Activated CD4-positive, alpha-beta T cell treated with anti-CD3 and anti-CD28 coated beads, Interleukin-2, amount 10 ng/mL, durations not matched to agents 24 days and 14 days (primary cell): ENCODE results near the gene TENM3. TPM values are rescaled to one million over a fixed set of nuclear protein-coding genes. Genes with fewer than 3 reads are reported as not detected.

Source experiments
- DNase-seq: peaks from one replicate; pipeline ENCODE4 v3.0.0; 2022
- H3K27ac Mint-ChIP-seq: one replicate; pipeline ENCODE4 v1.8.0; 2022; ENCODE audit warnings: mild to moderate bottlenecking, mixed read lengths
- H3K27me3 Mint-ChIP-seq: one replicate; pipeline ENCODE4 v1.8.0; 2022; ENCODE audit warnings: mixed read lengths
- H3K36me3 Mint-ChIP-seq: one replicate; pipeline ENCODE4 v1.8.0; 2022; ENCODE audit warnings: low read depth, mild to moderate bottlenecking, mixed read lengths
- H3K4me1 Mint-ChIP-seq: one replicate; pipeline ENCODE4 v1.8.0; 2021; ENCODE audit warnings: mixed read lengths
- H3K4me3 Mint-ChIP-seq: one replicate; pipeline ENCODE4 v1.8.0; 2022; ENCODE audit warnings: mild to moderate bottlenecking, moderate library complexity, mixed read lengths
- H3K9me3 Mint-ChIP-seq: one replicate; pipeline ENCODE4 v1.8.0; 2021; ENCODE audit warnings: mixed read lengths
- intact Hi-C: fragments of 100-400 bp; cut with micrococcal nuclease; formaldehyde crosslinking; loops from one replicate; pipeline ENCODE4 v1.15.1; 2023
- total RNA-seq: library from RNA; stranded (reverse); gene quantifications from 2 replicates; pipeline ENCODE4 v1.2.3, GENCODE V29; 2022

Gene TENM3
- total RNA-seq, 1 donor from 2014 or later = not detected

DNA sequence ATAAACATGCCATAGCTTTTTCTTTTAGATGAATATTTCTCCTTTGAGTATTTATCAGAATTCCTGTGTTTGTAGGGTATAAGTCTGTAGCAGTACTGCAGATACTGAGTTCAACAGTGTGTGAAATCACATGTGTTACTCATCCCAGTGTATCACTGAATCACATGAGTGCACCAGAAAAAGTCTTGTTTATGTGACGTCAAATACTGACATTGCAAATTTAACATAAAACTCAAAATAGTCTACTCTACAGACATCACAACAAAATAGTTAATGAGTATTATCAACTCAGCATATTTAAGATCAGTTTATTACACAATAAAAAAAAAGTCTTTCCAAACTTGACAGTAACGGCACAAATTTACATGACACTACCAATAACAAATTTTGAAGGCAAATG lies 452.6 kb downstream of the TENM3 start:
- Mint-ChIP-seq H3K4me1 (no peaks in the 10 kb centered on the region), H3K27ac (no peak overlapping the region), H3K4me3 (no peak overlapping the region), H3K36me3 (no peaks in the 10 kb centered on the region), H3K27me3 (no peaks in the 10 kb centered on the region), H3K9me3 (no peaks in the 10 kb centered on the region)
- intact Hi-C loops = no loop called here
- no peak for DNase-seq

DNA sequence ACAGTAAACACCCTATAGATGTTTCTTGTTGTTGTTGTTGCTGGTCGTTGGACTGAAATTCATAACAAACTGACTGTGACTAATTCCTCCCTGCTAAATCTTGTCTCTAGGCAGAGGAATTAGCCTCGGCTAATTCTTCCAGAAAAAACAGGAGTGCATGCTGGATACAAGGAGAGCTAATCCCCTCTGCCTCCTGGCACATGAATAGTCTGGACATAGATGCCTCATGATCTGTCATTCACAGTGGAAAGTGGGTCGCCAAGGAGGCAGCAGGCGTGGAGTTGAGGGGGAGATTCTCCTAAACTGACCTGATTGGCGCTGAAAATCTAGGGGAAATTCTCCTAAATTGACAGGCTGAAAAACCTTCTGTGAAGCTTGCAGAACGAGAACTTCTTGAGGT lies 453.9 kb downstream of the TENM3 start:
- Mint-ChIP-seq H3K27me3 (no peaks in the 10 kb centered on the region), H3K36me3 (no peaks in the 10 kb centered on the region), H3K4me1 (no peaks in the 10 kb centered on the region), H3K9me3 (no peaks in the 10 kb centered on the region), H3K27ac (no peak overlapping the region), H3K4me3 (no peak overlapping the region)
- no peak for DNase-seq
- intact Hi-C loops = no loop called here

DNA sequence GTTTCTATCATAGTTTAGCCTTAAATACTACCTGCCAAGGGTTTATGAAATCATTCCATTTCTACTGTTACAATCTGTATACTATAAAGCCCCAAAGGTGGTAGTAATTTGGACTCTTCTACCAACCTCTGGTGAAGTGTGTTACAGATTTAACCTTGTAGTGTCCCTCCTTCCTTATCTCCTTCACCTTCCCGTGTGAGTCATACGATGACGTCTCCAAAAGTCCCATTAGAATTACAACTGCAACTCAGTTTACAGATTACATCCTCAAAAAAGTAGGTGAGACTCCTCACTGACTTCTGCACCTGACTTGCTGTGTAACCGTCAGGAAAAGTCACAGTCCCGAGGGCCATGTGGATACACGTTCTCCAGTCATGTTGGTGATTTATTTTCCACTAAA lies 455.0 kb downstream of the TENM3 start:
- Mint-ChIP-seq H3K36me3 (no peaks in the 10 kb centered on the region), H3K4me3 (no peak overlapping the region), H3K4me1 (no peaks in the 10 kb centered on the region), H3K9me3 (no peaks in the 10 kb centered on the region), H3K27ac (no peak overlapping the region), H3K27me3 (no peaks in the 10 kb centered on the region)
- intact Hi-C loops = no loop called here
- no peak for DNase-seq

DNA sequence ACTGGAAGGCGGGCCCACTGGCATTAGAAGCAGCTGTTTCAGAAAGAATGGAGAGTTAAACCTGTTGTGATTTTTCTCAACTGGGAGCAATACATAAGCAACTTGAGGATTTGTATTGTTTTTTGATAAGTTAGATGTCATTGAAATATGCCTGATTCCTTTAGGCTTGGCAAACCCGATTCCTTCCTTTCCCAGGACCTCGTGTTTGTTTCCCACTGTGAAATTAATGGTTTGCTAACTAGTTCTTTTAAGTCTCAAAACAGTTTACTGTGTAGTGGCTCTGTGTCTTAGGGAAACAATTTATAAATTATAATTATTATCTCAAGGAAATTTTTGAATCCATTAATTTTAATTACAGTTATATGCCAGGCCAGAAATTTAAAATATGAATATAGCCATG lies 456.0 kb downstream of the TENM3 start:
- Mint-ChIP-seq H3K4me3 (no peak overlapping the region), H3K27ac (no peak overlapping the region), H3K36me3 (no peaks in the 10 kb centered on the region), H3K4me1 (no peaks in the 10 kb centered on the region), H3K27me3 (no peaks in the 10 kb centered on the region), H3K9me3 (no peaks in the 10 kb centered on the region)
- intact Hi-C loops = no loop called here
- DNase-seq = no peak

DNA sequence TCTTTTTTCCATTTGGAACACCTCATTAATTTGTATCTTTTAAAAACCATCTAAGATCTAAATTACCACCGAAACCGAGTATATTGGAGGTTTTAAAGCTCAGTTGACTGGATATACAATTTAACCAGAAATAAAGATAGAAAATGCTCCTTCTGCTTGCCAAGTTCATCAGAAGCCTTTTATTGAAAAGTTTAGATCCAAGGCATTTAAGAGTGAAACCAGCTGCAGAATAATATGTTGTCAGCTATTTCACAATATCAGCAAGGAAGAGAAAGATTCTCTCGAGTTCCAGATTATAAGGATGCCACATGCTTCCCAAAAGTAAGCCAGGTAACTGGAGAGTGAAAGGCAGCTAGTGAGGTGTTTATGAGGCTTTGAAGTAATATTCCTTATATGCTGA lies 456.6 kb downstream of the TENM3 start:
- H3K36me3 Mint-ChIP-seq = no peaks in the 10 kb centered on the region
- DNase-seq = no peak
- H3K27me3 Mint-ChIP-seq = no peaks in the 10 kb centered on the region
- no peaks in the 10 kb centered on the region for H3K4me1 Mint-ChIP-seq
- H3K9me3 Mint-ChIP-seq = no peaks in the 10 kb centered on the region
- H3K4me3 Mint-ChIP-seq = no peak overlapping the region
- H3K27ac Mint-ChIP-seq = no peak overlapping the region
- intact Hi-C loops = no loop called here

DNA sequence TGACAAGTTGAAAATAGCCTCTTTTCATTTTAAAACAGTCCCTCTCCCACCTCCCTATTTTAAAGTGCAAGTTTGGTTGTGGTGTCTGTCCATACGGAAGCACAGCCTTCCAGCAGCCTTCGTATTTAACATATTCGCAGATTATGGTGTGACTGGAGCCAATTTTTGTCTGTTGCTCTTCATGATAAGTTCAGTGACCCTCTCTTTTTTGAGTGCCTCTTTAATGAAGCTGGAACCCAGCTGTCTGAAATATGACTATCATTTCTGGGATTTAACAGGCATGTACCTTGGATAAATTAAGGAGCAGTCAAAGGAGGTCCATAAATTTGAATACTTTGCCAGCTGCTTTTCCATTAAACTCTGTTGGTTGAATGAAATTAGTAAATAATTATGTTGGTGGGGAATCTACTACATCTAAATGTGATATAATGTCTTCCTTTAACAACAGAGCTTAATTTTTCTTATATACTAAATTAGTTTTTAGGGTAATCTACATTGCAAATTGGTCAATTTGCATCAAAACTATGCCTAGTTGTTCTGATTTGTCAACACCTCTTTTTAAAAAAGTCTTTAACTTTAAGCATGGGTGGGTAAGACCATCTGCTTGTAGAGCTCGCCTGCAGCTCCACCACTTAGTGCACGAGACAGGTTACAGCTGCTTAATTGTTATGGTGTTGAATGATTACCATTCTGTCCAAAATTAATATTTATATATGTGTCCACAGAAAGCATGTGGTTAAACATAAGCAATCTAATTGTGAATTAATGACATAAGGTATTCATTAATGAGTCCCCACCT lies 457.4 kb downstream of the TENM3 start:
- Mint-ChIP-seq H3K27ac (no peak overlapping the region), H3K36me3 (no peaks in the 10 kb centered on the region), H3K4me1 (no peaks in the 10 kb centered on the region), H3K9me3 (no peaks in the 10 kb centered on the region), H3K4me3 (no peak overlapping the region), H3K27me3 (no peaks in the 10 kb centered on the region)
- intact Hi-C loops = no loop called here
- DNase-seq = no peak

DNA sequence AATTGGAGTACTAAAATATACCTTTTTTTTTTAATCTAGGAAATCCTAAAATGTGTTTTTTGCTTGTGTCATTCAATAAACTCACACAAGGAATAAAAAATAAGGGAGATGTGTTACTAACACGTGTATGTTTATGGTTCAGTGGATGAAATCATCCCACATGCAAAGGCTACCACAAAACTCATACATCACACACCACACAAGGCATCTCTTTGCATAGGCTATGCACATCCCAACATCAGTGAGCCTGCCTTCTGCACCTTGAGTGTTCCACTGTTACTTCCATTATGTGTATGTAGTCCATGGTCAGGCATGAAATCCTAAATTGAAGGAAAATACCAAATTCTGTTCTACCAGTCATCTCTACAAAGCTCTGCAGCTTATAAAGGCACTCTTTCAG lies 460.9 kb downstream of the TENM3 start:
- intact Hi-C loops = no loop called here
- no peaks in the 10 kb centered on the region for H3K9me3 Mint-ChIP-seq
- H3K27me3 Mint-ChIP-seq = no peaks in the 10 kb centered on the region
- H3K4me1 Mint-ChIP-seq = no peaks in the 10 kb centered on the region
- DNase-seq = no peak
- no peaks in the 10 kb centered on the region for H3K36me3 Mint-ChIP-seq
- H3K4me3 Mint-ChIP-seq = no peak overlapping the region
- H3K27ac Mint-ChIP-seq = no peak overlapping the region

DNA sequence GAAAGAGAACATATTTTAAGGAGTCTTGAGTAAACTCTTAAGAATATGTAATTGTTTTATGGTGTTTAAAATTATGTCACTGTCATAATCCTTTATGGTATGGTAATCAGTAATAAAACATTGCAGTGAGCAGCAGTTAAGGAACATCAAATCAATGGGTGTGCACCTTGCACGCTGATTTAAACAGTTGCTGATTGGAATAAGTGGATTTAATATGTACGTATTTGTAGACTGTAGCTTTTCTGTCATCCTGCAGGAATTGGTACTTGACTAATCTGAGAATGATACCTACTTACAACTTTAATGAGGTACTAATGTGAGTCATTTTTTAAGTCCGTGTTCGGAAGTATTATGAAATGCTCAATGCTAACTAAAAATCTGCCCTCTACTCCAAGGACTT lies 461.7 kb downstream of the TENM3 start:
- intact Hi-C loops = no loop called here
- Mint-ChIP-seq H3K27me3 (no peaks in the 10 kb centered on the region), H3K4me3 (no peak overlapping the region), H3K9me3 (no peaks in the 10 kb centered on the region), H3K27ac (no peak overlapping the region), H3K4me1 (no peaks in the 10 kb centered on the region), H3K36me3 (no peaks in the 10 kb centered on the region)
- no peak for DNase-seq

DNA sequence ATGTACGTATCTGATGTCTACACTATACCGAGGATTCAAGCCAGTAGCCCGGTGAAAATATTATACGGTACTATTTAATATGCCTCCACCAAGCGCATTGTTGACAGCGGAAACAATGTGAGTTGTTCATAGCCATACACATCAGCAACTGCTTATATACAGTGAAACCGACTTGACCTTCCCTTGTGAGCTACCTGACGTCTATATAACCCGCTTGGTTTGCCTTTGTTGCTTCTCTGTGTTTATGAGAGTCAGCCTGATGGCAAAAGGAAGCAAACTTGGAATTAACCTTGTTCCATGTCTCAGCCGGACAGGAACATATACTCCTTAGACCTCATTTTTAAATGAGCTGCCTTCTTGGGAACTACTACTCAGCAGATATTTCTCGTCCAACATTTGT lies 462.2 kb downstream of the TENM3 start:
- H3K27me3 Mint-ChIP-seq = no peaks in the 10 kb centered on the region
- intact Hi-C loops = no loop called here
- no peak for DNase-seq
- no peak overlapping the region for H3K27ac Mint-ChIP-seq
- no peaks in the 10 kb centered on the region for H3K9me3 Mint-ChIP-seq
- H3K4me3 Mint-ChIP-seq = no peak overlapping the region
- H3K36me3 Mint-ChIP-seq = no peaks in the 10 kb centered on the region
- no peaks in the 10 kb centered on the region for H3K4me1 Mint-ChIP-seq

DNA sequence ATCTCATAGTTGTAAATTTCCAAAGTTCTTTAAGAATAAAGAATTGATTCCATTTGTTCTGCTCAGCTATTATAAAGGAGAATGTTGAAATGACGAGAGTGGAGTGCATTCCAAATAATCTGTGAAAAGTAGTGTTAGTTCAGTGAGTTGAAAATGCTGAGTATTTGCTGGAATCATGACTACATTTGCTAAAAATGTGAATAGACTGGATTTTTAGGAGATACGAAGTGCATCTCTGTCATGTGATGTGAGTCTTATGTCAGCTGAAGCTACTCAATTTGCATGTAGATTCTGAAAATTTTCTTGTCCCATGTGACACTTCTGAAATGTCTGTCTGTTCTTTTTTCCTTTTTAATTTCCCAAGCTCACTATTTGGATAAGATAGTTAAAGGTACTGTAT lies 468.0 kb downstream of the TENM3 start:
- intact Hi-C loops = no loop called here
- DNase-seq = no peak
- no peak overlapping the region for H3K4me3 Mint-ChIP-seq
- H3K4me1 Mint-ChIP-seq = no peaks in the 10 kb centered on the region
- no peaks in the 10 kb centered on the region for H3K27me3 Mint-ChIP-seq
- no peak overlapping the region for H3K27ac Mint-ChIP-seq
- H3K9me3 Mint-ChIP-seq = no peaks in the 10 kb centered on the region
- no peaks in the 10 kb centered on the region for H3K36me3 Mint-ChIP-seq

DNA sequence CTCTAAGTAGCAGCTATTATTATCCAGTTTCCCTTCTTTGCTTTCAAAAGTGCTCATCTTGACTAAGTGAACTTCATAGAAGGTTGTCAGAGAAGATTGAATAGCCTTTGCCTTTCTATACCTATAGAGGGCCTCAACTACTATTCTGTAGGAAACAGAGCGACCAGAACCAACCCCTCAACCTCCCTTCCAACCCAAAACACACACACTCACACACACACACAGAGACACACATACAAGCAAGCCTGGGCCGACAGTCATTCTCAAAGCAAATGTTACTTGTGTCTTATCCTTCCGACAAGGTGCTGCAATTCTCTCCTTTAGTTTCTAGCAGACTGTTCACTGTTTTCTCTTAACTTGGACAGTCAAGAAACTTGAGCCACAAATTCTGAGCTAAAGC lies 472.3 kb downstream of the TENM3 start:
- no peaks in the 10 kb centered on the region for H3K9me3 Mint-ChIP-seq
- H3K36me3 Mint-ChIP-seq = no peaks in the 10 kb centered on the region
- no peak overlapping the region for H3K4me3 Mint-ChIP-seq
- no peak for DNase-seq
- H3K27me3 Mint-ChIP-seq = peaks cover 2% of the 10 kb centered on the region
- intact Hi-C loops = no loop called here
- no peak overlapping the region for H3K27ac Mint-ChIP-seq
- no peaks in the 10 kb centered on the region for H3K4me1 Mint-ChIP-seq

DNA sequence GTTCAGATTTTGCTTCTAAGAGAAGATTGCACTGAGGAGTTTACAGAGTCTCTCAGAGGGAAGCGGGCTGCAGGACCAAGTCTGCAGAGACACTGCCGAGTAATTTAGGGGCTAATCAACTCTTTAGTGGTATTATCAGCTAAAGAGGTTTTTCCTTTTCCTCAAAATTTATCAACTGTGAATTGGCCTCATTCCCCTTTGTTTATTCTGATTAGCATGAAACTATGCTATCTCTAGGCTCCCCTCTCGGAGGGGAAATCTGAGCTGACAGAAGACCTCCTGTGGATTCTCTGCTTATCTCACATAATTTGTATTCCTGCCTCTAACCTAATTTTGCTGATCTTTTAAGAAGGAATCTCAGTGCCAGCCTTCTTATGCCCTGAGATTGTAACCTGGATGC lies 473.0 kb downstream of the TENM3 start:
- intact Hi-C loops = no loop called here
- H3K27ac Mint-ChIP-seq = no peak overlapping the region
- H3K36me3 Mint-ChIP-seq = no peaks in the 10 kb centered on the region
- H3K4me3 Mint-ChIP-seq = no peak overlapping the region
- H3K27me3 Mint-ChIP-seq = peaks cover 2% of the 10 kb centered on the region
- no peaks in the 10 kb centered on the region for H3K9me3 Mint-ChIP-seq
- no peaks in the 10 kb centered on the region for H3K4me1 Mint-ChIP-seq
- no peak for DNase-seq

DNA sequence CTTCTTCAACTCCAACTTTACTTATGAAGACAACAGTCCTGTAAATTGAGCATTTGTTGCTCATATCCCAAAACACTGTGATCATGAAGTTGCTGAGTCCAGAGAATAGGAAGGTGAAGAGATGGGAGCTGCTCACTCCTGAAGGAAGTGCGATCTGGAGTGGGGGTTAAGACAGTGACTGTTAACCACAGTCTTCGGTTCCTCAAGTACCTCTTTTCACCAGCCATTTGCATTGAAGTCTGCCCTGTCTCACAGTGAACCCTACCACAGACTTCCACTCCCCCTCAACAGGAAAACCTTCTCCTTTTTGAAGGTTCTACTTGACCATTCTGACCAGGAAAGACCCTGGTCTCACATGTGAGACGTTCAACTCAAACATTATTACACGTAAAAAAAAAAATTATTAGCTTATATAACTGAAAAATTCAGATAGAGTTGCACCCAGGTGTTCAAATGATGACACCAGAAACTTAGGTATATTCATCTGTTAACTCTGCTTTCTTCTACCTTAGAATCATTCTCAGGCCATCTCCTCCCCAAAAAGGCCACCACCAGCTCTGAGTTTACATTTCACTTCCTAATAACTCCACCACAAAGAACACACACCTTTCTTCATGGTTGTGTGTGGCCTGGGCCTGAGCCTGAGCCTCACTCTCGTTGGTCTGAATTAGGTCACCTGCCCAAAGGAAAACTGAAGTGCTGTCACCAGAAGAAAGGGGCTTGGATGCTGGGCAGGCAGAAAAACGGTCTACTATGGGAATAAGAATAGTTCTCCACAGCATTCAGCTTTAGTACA lies 474.8 kb downstream of the TENM3 start:
- DNase-seq = no peak
- Mint-ChIP-seq H3K4me1 (no peaks in the 10 kb centered on the region), H3K4me3 (no peak overlapping the region), H3K27me3 (peaks cover 2% of the 10 kb centered on the region), H3K36me3 (no peaks in the 10 kb centered on the region), H3K27ac (no peak overlapping the region), H3K9me3 (no peaks in the 10 kb centered on the region)
- intact Hi-C loops = no loop called here

DNA sequence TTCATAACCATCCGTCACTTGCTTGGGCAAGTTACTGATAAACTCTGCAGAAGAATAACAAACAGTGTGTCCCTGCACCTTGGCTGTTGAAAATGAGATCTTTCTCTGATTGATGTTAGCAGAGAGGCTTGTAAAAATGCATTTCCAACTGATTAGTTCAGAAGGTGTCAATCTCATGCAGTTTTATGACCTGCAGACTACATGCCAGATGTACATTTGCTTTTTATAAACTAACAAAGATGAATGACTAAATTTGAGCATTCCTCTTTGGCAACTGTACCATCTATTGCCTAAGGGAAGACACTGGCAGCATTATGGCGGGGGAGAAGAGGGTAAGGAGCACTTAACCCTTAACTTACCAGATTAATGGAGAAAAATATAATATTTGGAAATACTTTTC lies 481.2 kb downstream of the TENM3 start:
- intact Hi-C loops = no loop called here
- DNase-seq = no peak
- H3K4me3 Mint-ChIP-seq = no peak overlapping the region

More for the DNA sequence above, 481.2 kb downstream of the TENM3 start:
- Mint-ChIP-seq H3K27ac (no peak overlapping the region), H3K9me3 (no peaks in the 10 kb centered on the region), H3K27me3 (no peaks in the 10 kb centered on the region), H3K36me3 (no peaks in the 10 kb centered on the region), H3K4me1 (no peaks in the 10 kb centered on the region)
